ENCODE data around the gene ACAD9. TPM values are rescaled to one million over a fixed set of nuclear protein-coding genes. Genes with fewer than 3 reads are reported as not detected.

The ACAD9 gene
- total RNA-seq, 4 donors from 2014 or later = 41.3 to 52.7 (median 43.1) TPM

DNA sequence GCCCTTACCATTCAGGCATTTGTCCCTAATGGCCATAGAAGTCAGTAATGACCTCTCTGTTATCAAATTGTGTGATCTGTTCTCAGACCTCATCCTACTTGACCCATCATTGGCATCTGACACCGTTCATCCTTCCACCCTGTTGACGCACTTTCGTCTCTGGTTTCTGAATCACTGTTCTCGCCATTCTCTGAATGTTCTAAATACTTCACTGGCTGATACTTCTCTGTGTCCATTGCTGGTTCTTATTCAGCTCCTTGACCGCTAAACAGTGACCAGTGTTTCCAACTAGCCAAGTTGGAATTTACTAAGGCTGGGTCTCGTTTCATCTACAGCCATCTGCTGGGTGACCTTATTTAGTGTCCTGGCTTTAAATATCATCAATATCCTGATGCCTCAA is 2.2 kb downstream of the ACAD9 start:
- intact Hi-C loops (cut with DNase I) = no loop called here
- no peak for DNase-seq
- Histone ChIP-seq H3K27ac (peak overlapping the region in 1 of 4 donors; percentile 57), H3K27me3 (no peaks in the 10 kb centered on the region), H3K4me1 (peaks cover 24 to 64% (median 29%) of the 10 kb centered on the region in 3 donors), H3K9me3 (no peaks in the 10 kb centered on the region), H3K4me3 (no peak overlapping the region), H3K36me3 (peaks cover 0 to 53% (median 13%) of the 10 kb centered on the region in 3 donors)
- WGBS, 2 donors = 91 to 92% methylated on average over 6 of the region's 6 CpGs
- no peak for TF ChIP-seq POLR2A (IDR thresholded peaks at IDR 0.05)
- TF ChIP-seq, protein P1, sequence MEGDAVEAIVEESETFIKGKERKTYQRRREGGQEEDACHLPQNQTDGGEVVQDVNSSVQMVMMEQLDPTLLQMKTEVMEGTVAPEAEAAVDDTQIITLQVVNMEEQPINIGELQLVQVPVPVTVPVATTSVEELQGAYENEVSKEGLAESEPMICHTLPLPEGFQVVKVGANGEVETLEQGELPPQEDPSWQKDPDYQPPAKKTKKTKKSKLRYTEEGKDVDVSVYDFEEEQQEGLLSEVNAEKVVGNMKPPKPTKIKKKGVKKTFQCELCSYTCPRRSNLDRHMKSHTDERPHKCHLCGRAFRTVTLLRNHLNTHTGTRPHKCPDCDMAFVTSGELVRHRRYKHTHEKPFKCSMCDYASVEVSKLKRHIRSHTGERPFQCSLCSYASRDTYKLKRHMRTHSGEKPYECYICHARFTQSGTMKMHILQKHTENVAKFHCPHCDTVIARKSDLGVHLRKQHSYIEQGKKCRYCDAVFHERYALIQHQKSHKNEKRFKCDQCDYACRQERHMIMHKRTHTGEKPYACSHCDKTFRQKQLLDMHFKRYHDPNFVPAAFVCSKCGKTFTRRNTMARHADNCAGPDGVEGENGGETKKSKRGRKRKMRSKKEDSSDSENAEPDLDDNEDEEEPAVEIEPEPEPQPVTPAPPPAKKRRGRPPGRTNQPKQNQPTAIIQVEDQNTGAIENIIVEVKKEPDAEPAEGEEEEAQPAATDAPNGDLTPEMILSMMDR (IDR thresholded peaks at IDR 0.05) = no peak

DNA sequence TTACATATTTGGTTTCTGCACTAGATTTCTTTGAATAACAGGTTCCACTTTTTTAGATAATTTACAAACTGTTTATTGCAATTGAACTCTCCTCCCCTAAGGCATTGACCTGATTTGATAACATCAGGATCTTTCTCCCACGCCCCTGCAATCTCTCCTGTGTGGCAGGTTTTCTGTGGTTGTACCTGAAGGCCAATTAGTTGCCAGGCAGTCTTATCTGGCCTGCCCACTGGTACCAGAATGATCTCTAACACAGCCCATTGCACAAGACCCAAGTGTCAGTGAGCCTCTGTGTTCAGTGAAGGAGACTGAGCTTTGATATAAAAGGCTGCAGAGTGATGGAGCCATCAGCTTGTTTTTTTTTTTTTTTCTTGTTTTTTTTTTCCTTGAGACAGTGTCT is 3.3 kb downstream of the ACAD9 start:
- WGBS, 2 donors = 75 to 88% methylated on average over 1 of the region's 1 CpG
- no peak for DNase-seq
- no peaks in the 10 kb centered on the region for H3K27me3 ChIP-seq
- H3K36me3 ChIP-seq = peaks cover 0 to 65% (median 17%) of the 10 kb centered on the region in 3 donors
- H3K27ac ChIP-seq = peak overlapping the region in 1 of 4 donors; percentile 57
- TF ChIP-seq POLR2A (IDR thresholded peaks at IDR 0.05) = no peak
- TF ChIP-seq, protein P1 (IDR thresholded peaks at IDR 0.05) = no peak
- H3K4me1 ChIP-seq = peaks cover 21 to 61% (median 27%) of the 10 kb centered on the region in 3 donors
- intact Hi-C loops (cut with DNase I) = no loop called here
- H3K4me3 ChIP-seq = no peak overlapping the region
- no peaks in the 10 kb centered on the region for H3K9me3 ChIP-seq

DNA sequence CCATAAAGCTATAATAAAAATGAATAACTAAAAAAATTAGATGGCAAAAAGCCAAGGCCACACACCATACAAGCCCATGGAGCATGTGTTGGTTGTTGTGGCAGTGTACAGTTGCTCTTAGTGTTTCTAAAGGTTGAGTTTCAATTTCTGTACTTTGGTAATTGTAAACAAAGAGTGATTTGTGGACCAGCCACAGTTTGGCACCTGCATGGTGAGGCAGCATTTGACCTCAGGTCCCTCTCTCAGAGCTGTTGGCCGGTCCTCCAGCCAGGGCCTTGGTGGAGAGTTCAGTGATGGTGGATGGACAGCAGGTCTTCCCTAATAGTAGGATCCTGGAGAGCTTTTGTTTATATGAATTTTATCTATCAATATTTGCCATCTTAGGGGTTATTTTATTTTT is 5.6 kb downstream of the ACAD9 start:
- 89 to 93% methylated on average over 1 of the region's 1 CpG for whole genome bisulfite sequencing, 2 donors
- Histone ChIP-seq H3K4me3 (no peak overlapping the region), H3K9me3 (no peaks in the 10 kb centered on the region), H3K36me3 (peaks cover 0 to 83% (median 20%) of the 10 kb centered on the region in 3 donors), H3K27ac (no peak overlapping the region), H3K27me3 (no peaks in the 10 kb centered on the region), H3K4me1 (peaks cover 13 to 43% (median 15%) of the 10 kb centered on the region in 3 donors)
- DNase-seq = no peak
- TF ChIP-seq POLR2A (IDR thresholded peaks at IDR 0.05) = no peak
- TF ChIP-seq, protein P1 (IDR thresholded peaks at IDR 0.05) = no peak
- intact Hi-C loops (cut with DNase I) = no loop called here

DNA sequence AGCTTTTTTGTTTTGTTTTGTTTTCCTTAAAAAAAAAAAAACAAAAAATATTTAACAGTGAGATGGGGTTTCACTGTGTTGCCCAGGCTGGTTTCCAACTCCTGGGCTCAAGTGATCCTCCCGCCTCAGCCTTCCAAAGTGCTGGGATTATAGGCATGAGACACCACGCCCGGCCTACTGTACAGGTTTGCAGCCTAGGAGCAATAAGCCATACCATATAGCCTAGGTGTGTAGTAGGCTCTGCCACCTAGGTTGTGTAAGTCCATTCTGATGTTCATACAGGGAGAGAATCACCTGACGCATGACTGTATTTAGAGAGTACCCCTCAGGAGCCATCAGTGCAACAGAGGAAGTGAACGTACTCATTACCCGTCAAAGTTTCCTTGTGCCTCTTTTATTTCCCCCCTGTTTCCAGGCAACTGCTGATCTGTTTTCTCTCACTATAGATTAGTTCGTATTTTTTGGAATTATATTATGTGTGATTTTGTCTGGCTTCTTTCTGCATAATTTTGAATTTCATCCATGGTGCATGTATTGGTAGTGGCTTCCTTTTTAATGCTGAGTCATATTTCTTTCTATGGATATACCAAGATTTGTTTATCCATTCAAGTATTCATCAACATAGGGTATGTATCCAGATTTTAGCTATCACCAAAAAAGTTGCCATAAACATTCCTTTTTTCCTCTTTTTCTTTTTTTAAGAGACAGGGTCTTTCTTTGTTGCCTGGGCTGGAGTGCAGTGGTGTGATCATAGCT is 9.9 kb downstream of the ACAD9 start:
- DNase-seq = no peak
- Histone ChIP-seq H3K9me3 (no peaks in the 10 kb centered on the region), H3K27ac (no peak overlapping the region), H3K4me3 (no peak overlapping the region), H3K36me3 (peaks cover 4 to 93% (median 16%) of the 10 kb centered on the region in 3 donors), H3K27me3 (no peaks in the 10 kb centered on the region), H3K4me1 (peaks cover 0 to under 1% (median 0%) of the 10 kb centered on the region in 3 donors)
- no peak for TF ChIP-seq POLR2A (IDR thresholded peaks at IDR 0.05)
- TF ChIP-seq, protein P1 (IDR thresholded peaks at IDR 0.05) = no peak
- 72 to 83% methylated on average over 7 of the region's 7 CpGs for WGBS, 2 donors
- intact Hi-C loops (cut with DNase I) = no loop called here

DNA sequence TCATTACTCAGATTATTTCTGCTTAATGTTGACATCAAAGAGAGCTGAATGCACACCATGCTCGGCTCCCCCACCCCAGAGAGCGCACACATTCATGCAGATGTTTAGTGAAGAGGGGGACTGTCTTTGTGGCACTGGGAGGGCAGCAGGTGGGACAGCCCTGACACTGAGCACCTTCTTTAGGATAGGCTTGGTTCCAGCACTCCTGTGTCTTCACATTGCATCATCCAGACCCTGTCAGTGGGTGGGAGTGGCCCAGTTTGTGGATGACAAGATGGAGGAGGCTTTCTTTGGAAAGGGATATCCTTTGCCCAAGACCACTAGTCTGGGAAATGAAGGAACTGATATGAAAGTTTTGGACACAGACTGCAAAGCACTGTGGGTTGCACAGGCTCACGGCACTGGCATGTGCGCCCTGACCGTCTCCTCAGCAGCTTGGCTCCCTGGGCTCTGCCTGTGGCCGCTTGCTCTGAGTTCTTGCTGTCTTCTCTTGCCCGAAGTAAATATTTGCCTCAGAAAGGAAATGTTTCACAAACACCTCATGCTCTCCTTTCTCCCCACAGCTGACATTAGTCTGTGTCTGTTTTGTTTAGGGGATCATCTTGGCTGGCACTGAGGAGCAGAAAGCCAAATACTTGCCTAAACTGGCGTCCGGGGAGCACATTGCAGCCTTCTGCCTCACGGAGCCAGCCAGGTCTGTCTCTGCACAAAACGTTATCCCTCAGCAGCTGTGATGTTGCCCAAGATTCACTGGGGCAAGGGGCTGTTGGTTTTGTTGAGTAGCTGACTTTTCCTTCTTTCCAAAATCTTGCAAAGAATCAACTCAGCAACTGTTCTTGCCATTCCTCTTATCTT is 16.6 kb downstream of the ACAD9 start:
- WGBS, 2 donors = 71 to 77% methylated on average over 8 to 9 of the region's 11 CpGs
- peaks cover 0 to 10% (median 0%) of the 10 kb centered on the region in 3 donors for H3K4me1 ChIP-seq
- H3K9me3 ChIP-seq = no peaks in the 10 kb centered on the region
- peak overlapping the region in 3 of 4 donors; percentile 38 to 71 (median 69) for H3K27ac ChIP-seq
- no peak for DNase-seq
- no peaks in the 10 kb centered on the region for H3K27me3 ChIP-seq
- H3K4me3 ChIP-seq = no peak overlapping the region
- TF ChIP-seq, protein P1 (IDR thresholded peaks at IDR 0.05) = no peak
- no peak for TF ChIP-seq POLR2A (IDR thresholded peaks at IDR 0.05)
- H3K36me3 ChIP-seq = peaks cover 29 to 98% (median 43%) of the 10 kb centered on the region in 3 donors
- intact Hi-C loops (cut with DNase I) = no loop called here
